RWPE1 (cell line): Measurements from ENCODE around the gene UBAP1.
"Not testable (repeated sequence)": the region's sequence is repeated elsewhere in the genome, so short reads cannot be mapped to it uniquely, and the experiment has no call there.

ENCODE experiments used
- CTCF ChIA-PET: fragments of 350-600 bp; sonication (Branson Sonifier 250); formaldehyde crosslinking; extraction: SDS; loops from one replicate; lab custom pipeline; 2021; lab: Yijun Ruan, JAX
- POLR2A ChIA-PET: fragments of 400-600 bp; formaldehyde crosslinking; extraction: SDS; loops from one replicate; lab custom pipeline; 2020; ENCODE audit warnings: antibody characterized with exemption; ENCODE audit not compliant: low non-redundant PET; lab: Yijun Ruan, JAX
- DNase-seq: peaks from one replicate; pipeline ENCODE4 v3.0.0; 2012; ENCODE audit warnings: low spot score
- H3K27ac ChIP-seq: fragments of 450-650 bp; 2 replicates; pipeline ENCODE4 v1.5.1; 2017
- TF ChIP-seq, protein P1 (sequence below): fragments of 450-650 bp; conservative IDR thresholded peaks from 2 replicates; pipeline ENCODE4 v1.5.1; 2017; ENCODE audit warnings: low read depth, mild to moderate bottlenecking

The UBAP1 gene

DNA sequence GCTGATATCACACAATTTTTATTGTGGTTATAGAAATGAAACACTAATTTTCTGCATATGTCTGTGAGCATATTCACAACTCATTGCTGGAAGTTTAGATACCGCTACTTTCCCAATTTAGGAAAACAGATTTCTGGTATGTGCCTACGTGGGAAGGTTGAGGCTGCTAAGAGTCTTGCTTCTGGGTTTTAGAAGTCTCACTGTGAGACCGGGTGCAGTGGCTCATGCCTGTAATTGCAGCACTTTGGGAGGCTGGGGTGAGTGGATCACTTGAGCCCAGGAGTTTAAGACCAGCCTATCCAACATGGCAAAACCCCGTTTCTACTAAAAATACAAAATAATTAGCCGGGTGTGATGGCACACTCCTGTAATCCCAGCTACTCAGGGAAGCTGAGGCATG is 39.6 kb downstream of the UBAP1 start:
- POLR2A ChIA-PET = no interaction called here
- CTCF ChIA-PET = no interaction called here
- TF ChIP-seq, protein P1, sequence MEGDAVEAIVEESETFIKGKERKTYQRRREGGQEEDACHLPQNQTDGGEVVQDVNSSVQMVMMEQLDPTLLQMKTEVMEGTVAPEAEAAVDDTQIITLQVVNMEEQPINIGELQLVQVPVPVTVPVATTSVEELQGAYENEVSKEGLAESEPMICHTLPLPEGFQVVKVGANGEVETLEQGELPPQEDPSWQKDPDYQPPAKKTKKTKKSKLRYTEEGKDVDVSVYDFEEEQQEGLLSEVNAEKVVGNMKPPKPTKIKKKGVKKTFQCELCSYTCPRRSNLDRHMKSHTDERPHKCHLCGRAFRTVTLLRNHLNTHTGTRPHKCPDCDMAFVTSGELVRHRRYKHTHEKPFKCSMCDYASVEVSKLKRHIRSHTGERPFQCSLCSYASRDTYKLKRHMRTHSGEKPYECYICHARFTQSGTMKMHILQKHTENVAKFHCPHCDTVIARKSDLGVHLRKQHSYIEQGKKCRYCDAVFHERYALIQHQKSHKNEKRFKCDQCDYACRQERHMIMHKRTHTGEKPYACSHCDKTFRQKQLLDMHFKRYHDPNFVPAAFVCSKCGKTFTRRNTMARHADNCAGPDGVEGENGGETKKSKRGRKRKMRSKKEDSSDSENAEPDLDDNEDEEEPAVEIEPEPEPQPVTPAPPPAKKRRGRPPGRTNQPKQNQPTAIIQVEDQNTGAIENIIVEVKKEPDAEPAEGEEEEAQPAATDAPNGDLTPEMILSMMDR = no peak
- H3K27ac ChIP-seq = peak overlapping the region; percentile 39
- DNase-seq = no peak

DNA sequence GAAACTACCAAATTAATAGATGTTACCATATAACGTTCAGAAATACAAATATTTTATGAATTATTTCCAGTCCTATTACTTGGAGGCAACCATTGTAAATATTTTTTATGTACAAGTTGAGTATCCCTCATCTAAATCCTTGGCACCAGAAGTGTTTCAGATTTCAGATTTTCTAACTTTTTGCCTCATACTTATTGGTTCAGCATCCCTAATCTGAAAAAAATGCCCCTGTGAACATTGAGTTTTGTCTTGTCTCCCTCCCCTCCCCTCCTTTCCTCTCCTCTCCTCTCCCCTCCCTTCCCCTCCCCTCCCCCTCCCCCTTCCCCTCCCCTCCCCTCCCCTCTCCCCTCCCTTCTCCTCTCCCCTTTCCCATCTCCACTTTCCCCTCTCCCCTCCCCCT is 40.6 kb downstream of the UBAP1 start:
- POLR2A ChIA-PET = no interaction called here
- no peak for DNase-seq
- CTCF ChIA-PET = no interaction called here
- no peak overlapping the region for H3K27ac ChIP-seq
- TF ChIP-seq, protein P1 = no peak

DNA sequence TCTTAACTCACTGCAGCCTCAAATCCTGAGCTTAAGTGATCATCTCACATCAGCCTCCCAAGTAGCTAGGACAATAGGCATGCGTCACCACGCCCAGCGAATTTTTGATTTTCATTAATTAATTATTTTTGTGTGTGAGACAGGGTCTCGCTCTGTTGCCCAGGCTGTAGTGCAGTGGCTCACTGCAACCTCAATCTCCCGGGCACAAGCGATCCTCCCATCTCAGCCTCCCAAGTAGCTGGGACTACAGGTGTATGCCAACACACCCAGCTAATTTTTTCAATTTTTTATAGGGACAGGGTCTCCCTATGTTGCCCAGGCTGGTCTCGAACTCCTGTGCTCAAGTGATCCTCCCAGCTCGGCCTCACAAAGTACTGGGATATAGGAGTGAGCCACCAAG is 41.4 kb downstream of the UBAP1 start:
- DNase-seq = no peak
- TF ChIP-seq, protein P1 = no peak
- 0 out of 2 replicates have a peak overlapping the region, but pooled peaks have one; percentile 22 for H3K27ac ChIP-seq
- POLR2A ChIA-PET = no interaction called here
- CTCF ChIA-PET = interaction anchor here (0.9 to 1.3 kb wide), 2 partner anchors 10 to 32 kb away, joined by 3 read pairs; no protein-coding TSS in a partner anchor

DNA sequence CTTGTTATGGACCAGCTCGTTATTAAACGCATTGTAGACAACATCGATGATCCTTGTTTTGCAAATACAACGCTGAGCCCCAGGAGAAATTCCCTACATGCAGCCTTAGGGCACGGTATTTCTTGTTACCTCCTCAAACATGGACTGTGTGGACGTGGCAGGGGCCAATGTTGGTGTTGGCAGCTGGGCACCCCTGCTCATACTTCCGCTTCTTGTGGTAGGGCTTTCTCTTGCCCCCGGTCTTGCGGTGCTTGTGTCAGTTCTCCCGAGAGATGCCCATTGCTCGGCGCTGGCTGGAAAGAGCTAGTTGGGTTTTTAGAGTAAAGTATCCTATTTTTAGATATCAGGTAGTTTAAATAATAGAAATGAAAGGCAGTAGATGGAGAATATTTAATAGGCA is 45.5 kb downstream of the UBAP1 start:
- TF ChIP-seq, protein P1 = no peak
- POLR2A ChIA-PET = no interaction called here
- no peak overlapping the region for H3K27ac ChIP-seq
- CTCF ChIA-PET = no interaction called here
- no peak for DNase-seq

DNA sequence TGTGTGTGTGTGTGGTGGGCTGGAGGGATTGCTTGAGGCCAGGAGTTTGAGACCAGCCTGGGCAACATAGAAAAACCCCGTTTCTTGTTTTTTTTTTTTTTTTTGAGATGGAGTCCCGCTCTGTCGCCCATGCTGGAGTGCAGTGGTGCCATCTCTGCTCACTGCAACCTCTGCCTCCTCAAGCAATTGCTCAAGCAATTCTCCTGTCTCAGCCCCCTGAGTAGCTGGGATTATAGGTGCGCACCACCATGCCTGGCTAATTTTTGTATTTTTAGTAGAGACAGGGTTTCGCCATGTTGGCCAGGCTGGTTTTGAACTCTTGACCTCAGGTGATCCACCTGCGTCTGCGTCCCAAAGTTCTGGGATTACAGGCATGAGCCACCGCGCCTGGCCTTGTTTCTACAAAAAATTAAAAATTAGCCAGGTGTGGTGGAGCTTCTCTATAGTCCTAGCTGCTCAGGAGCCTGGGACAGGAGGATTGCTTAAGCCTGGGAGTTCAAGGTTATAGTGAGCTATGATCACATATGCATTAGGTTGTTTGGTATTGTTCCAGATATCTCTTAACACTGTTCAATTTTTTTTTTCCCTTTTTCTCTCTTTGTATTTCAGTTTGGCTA is 47.4 kb downstream of the UBAP1 start:
- CTCF ChIA-PET = interaction anchor here (0.7 kb wide), 1 partner anchor 120 kb away, joined by 3 read pairs; no protein-coding TSS in a partner anchor
- POLR2A ChIA-PET, DNase-seq: not testable (repeated sequence)
- 0 out of 2 replicates have a peak overlapping the region, but pooled peaks have one; percentile 3 for H3K27ac ChIP-seq

DNA sequence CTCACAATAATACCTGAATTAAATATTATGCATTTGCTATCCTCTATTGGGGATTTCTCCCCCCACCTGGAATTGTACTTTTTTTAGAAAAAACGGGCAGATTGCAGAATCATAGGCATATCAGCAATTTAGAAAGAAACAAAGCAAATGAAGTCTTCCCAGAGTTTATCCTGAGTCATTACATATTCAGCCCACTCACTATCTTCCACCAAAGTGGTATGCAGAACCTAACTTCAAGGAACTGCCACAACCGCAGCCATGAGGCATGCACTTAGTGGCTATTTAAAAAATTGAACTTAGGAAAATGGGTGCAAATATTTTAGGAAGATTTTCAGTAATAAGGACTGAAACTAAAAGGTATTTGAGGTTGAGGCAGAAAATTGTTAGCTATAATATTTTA is 48.6 kb downstream of the UBAP1 start:
- TF ChIP-seq, protein P1 = no peak
- no peak for DNase-seq
- ChIA-PET POLR2A (no interaction called here), CTCF (no interaction called here)
- no peak overlapping the region for H3K27ac ChIP-seq

DNA sequence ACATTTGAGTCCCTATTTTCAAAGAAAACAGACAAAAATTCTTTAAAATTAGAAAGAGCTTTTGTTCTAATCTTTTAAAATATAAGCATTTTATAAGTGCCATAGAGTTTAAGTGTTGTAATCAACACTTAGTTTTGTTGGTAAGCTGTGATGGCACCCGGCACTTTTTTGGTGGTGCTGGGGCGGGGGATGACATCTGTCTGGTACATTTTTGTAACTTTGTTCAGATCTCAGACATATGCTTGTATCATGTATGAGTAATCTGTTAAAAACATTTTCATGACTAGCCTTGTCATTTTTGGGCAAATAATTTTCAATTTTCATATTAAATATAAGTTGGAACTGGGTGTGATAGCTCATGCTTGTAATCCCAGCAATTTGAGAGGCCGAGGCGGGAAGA is 51.7 kb downstream of the UBAP1 start:
- no peak for DNase-seq
- TF ChIP-seq, protein P1 = no peak
- peak overlapping the region; percentile 50 for H3K27ac ChIP-seq
- POLR2A ChIA-PET = no interaction called here
- CTCF ChIA-PET = interaction anchor here (0.7 to 1.2 kb wide), 3 partner anchors 10 to 122 kb away, joined by 3 read pairs; no protein-coding TSS in a partner anchor
